Sigmoid colon (tissue), 7 donors: Measurements from ENCODE around the gene SLC9A3. TPM values are rescaled to one million over a fixed set of nuclear protein-coding genes. Genes with fewer than 3 reads are reported as not detected.
"Not testable (repeated sequence)": the region's sequence is repeated elsewhere in the genome, so short reads cannot be mapped to it uniquely, and the experiment has no call there.

ENCODE experiments used
- DNase-seq: peaks from one replicate; pipeline ENCODE4 v3.0.0-alpha.2; 2019
- H3K27ac ChIP-seq, 4 donors: fragments of 200-600 bp; sonication (generic); one replicate each; pipeline ENCODE4 v1.5.1; 2016 to 2019; ENCODE audit warnings: mild to moderate bottlenecking in 1 of 4
- H3K27me3 ChIP-seq, 3 donors: fragments of 200-600 bp; sonication (generic); one replicate each; pipeline ENCODE4 v1.5.1; 2019; ENCODE audit warnings: mild to moderate bottlenecking in 1 of 3
- H3K36me3 ChIP-seq, 4 donors: fragments of 200-600 bp; sonication (generic); one replicate each; pipeline ENCODE4 v1.5.1; 2016 to 2019
- H3K4me1 ChIP-seq, 4 donors: fragments of 200-600 bp; sonication (generic); one replicate each; pipeline ENCODE4 v1.5.1; 2017 to 2019
- H3K4me3 ChIP-seq, 4 donors: fragments of 200-600 bp; sonication (generic); one replicate each; pipeline ENCODE4 v1.5.1; 2017 to 2019; ENCODE audit warnings: mild to moderate bottlenecking in 2 of 4, moderate library complexity in 1 of 4
- H3K9me3 ChIP-seq, 4 donors: fragments of 200-600 bp in 3 of 4; sonication (generic) in 3 of 4; one replicate each; pipeline versions ENCODE4 v1.5.1 to v1.6.1; 2013 to 2019
- EP300 ChIP-seq, 4 donors: sonication (generic); formaldehyde crosslinking; IDR thresholded peaks; one replicate each; pipeline ENCODE4 v1.6.1; 2017; ENCODE audit warnings: antibody characterized with exemption in 4 of 4
- POLR2A ChIP-seq, 2 donors: fragments of 450-650 bp; IDR thresholded peaks; one replicate each; pipeline ENCODE4 v1.6.1; 2016; ENCODE audit warnings: antibody characterized with exemption in 2 of 2, mild to moderate bottlenecking in 2 of 2, moderate library complexity in 2 of 2
- POLR2AphosphoS5 ChIP-seq, 4 donors: sonication (generic); formaldehyde crosslinking; IDR thresholded peaks; one replicate each; pipeline ENCODE4 v1.6.1; 2017; ENCODE audit warnings: antibody characterized with exemption in 4 of 4
- WGBS, 2 donors: extraction: QIAGEN DNeasy Blood & Tissue Kit; methylation state at CpG; one replicate each; pipeline ENCODE4 v1.1.7; 2013; 5-methylcytosine and 5-hydroxymethylcytosine counted together
- intact Hi-C: fragments of 100-400 bp; cut with DNase I; formaldehyde crosslinking; loops from one replicate; pipeline ENCODE4 v1.15.1; 2023
- polyA plus RNA-seq, 3 donors: library from polyadenylated mRNA; stranded (reverse); fragments of 200-250 nt; gene quantifications; one replicate each; pipeline ENCODE4 v1.2.3, GENCODE V29; 2013
- total RNA-seq, 4 donors: library from RNA; depleted of rRNA; stranded (reverse); fragments of >200 nt; gene quantifications; one replicate each; pipeline ENCODE4 v1.1.0, GENCODE V29; 2016
- TF ChIP-seq, protein P1 (sequence below), 4 experiments: fragments of 450-650 bp in 3 of 4; fragments of 200-600 bp in 1 of 4; IDR thresholded peaks; one replicate each; pipeline ENCODE4 v1.5.1; 2016 to 2019; ENCODE audit warnings: antibody characterized with exemption in 4 of 4, mild to moderate bottlenecking in 3 of 4, moderate library complexity in 2 of 4
- donor health status: healthy with polysubstance abuse.
- donor health status: Bipolar disorder and iron deficiency.
- donor health status: healthy.

SLC9A3 gene
- total and polyA plus RNA-seq, 7 donors: 0.83 to 51.3 (median 2.5) TPM

DNA sequence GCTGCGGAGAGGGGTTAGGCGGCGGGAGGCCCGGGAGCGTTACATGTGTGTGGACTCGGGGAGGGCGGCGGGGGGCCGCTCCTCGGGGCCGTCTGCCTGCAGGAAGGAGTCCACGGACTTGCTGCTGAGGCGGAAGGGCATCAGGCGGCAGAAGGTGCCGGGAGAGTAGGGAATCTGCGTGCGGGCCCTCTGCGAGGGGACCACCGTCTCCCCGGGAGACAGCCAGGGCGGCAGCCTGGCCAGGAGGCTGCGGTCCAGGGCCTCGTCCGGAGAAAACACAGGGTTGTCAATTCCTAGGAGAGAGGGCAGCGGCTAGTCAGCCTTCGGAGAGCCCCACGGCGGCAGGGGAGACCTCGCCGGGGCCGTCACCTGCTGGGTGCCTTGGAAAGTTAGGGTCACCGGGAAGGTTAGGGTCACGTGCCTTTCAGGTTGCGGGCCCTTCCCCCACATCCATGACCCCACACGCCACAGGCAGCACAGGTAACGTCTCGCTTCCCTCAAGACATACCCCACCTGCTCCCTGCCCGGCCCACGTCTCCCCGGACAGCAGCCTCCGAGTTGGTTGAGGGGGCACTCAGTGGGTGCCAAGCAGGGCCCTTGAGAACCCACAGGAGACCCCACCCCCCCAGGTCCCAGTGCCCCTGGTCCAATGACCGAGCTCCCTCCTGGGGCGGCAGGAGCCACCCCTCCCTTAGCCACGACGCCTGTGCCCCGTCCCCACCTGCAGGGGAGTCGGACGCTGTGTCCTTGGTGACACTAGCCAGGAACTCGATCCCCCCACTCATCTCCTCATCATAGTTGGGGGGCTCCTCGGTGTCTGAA, 49.2 kb downstream of the SLC9A3 start:
- H3K4me3 ChIP-seq: peak overlapping the region in 2 of 4 donors; percentile 35 to 93
- peaks cover 0 to 31% (median 23%) of the 10 kb centered on the region in 4 donors for H3K4me1 ChIP-seq
- peaks cover 22 to 54% (median 51%) of the 10 kb centered on the region in 3 donors for H3K27me3 ChIP-seq
- WGBS, 2 donors: 7 to 20% methylated on average over 50 of the region's 50 CpGs
- DNase-seq: peak; percentile 69
- H3K36me3 ChIP-seq: no peaks in the 10 kb centered on the region
- intact Hi-C loops: loop anchor here (10.0 kb wide), 1 partner anchor 140 kb away; the partner anchor contains the start of gene CEP72
- H3K9me3 ChIP-seq: no peaks in the 10 kb centered on the region
- no peak for TF ChIP-seq EP300 (IDR thresholded peaks at IDR 0.05)
- TF ChIP-seq POLR2A (IDR thresholded peaks at IDR 0.05): no peak
- TF ChIP-seq, protein P1, sequence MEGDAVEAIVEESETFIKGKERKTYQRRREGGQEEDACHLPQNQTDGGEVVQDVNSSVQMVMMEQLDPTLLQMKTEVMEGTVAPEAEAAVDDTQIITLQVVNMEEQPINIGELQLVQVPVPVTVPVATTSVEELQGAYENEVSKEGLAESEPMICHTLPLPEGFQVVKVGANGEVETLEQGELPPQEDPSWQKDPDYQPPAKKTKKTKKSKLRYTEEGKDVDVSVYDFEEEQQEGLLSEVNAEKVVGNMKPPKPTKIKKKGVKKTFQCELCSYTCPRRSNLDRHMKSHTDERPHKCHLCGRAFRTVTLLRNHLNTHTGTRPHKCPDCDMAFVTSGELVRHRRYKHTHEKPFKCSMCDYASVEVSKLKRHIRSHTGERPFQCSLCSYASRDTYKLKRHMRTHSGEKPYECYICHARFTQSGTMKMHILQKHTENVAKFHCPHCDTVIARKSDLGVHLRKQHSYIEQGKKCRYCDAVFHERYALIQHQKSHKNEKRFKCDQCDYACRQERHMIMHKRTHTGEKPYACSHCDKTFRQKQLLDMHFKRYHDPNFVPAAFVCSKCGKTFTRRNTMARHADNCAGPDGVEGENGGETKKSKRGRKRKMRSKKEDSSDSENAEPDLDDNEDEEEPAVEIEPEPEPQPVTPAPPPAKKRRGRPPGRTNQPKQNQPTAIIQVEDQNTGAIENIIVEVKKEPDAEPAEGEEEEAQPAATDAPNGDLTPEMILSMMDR (IDR thresholded peaks at IDR 0.05): no peak
- no peak for TF ChIP-seq POLR2AphosphoS5 (IDR thresholded peaks at IDR 0.05)
- no peak overlapping the region for H3K27ac ChIP-seq

GRCh38 chr5:474232-474839, 49.9 kb downstream of the SLC9A3 start:
- not testable (repeated sequence) for DNase-seq, H3K36me3 ChIP-seq, H3K27ac ChIP-seq, H3K9me3 ChIP-seq
- Histone ChIP-seq H3K4me1 (peaks cover 0 to 31% (median 23%) of the 10 kb centered on the region in 4 donors), H3K4me3 (peak overlapping the region in 3 of 4 donors; percentile 84 to 99 (median 93)), H3K27me3 (peaks cover 22 to 47% (median 44%) of the 10 kb centered on the region in 3 donors)
- WGBS, 2 donors: 2 to 3% methylated on average over 14 to 15 of the region's 50 CpGs
- intact Hi-C loops: loop anchor here (10.0 kb wide), 1 partner anchor 140 kb away; the partner anchor contains the start of gene CEP72

DNA sequence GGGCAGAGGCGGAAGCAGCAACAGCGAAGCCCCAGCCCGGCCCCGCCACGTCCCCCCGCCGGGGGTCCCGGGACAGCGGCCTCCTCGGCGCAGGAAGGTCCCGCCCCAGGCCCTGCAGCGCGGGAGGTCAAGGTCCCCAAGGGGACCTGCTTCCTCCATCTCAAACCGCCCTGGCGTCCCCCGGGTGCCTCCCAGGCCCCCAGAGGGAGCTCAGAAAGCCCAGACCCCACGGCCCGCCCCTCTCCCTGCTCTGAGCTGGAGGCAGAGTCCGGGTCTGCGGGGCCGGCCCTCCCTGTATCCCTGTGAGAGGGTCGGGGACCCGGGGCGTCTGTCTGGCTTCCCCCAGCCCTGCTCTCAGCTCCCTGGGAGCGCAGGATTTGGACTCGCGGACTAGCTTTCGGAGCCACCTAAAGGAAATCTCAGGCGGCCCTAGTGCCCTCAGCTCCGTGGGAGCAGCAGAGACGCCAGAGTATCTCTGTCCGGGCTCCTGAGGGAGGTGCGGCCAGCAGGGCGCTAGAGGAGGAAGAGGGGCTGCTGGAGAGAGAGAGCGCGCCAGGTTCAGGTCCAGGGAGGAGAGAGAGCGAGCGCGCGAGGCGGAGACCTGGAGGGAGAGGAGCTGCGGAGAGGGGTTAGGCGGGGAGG, 50.6 kb downstream of the SLC9A3 start:
- TF ChIP-seq, protein P1 (IDR thresholded peaks at IDR 0.05): peak in 1 of 4 experiments; percentile 8
- no peak for TF ChIP-seq EP300 (IDR thresholded peaks at IDR 0.05)
- no peak for TF ChIP-seq POLR2A (IDR thresholded peaks at IDR 0.05)
- intact Hi-C loops: loop anchor here (10.0 kb wide), 1 partner anchor 141 kb away; the partner anchor contains the start of gene CEP72
- peak overlapping the region; percentile 61 to 83 (median 78) for H3K27ac ChIP-seq
- no peaks in the 10 kb centered on the region for H3K9me3 ChIP-seq
- H3K27me3 ChIP-seq: peaks cover 22 to 40% (median 37%) of the 10 kb centered on the region in 3 donors
- peak overlapping the region; percentile 60 to 99 (median 88) for H3K4me3 ChIP-seq
- peak; percentile 74 for DNase-seq
- 0 to 1% methylated on average over 44 of the region's 44 CpGs for WGBS, 2 donors
- peaks cover 0 to 3% (median 0%) of the 10 kb centered on the region in 4 donors for H3K36me3 ChIP-seq
- peaks cover 0 to 31% (median 23%) of the 10 kb centered on the region in 4 donors for H3K4me1 ChIP-seq

GRCh38 chr5:472656-473550, 51.3 kb downstream of the SLC9A3 start:
- Histone ChIP-seq H3K27me3 (peaks cover 22 to 33% (median 30%) of the 10 kb centered on the region in 3 donors), H3K36me3 (peaks cover 0 to 4% (median 0%) of the 10 kb centered on the region in 4 donors), H3K4me1 (peaks cover 0 to 31% (median 23%) of the 10 kb centered on the region in 4 donors), H3K27ac (peak overlapping the region; percentile 79 to 83 (median 80)), H3K9me3 (no peaks in the 10 kb centered on the region), H3K4me3 (peak overlapping the region; percentile 60 to 99 (median 88))
- peak; percentile 90 for DNase-seq
- 0 to 1% methylated on average over 137 of the region's 137 CpGs for WGBS, 2 donors
- intact Hi-C loops: loop anchor here (1.0 to 10.0 kb wide), 2 partner anchors 30 to 142 kb away; partner anchors contain the start of genes CEP72 and EXOC3
- TF ChIP-seq POLR2AphosphoS5 (IDR thresholded peaks at IDR 0.05): peak; percentile 65 to 81 (median 76)
- TF ChIP-seq, protein P1 (IDR thresholded peaks at IDR 0.05): no peak
